ENCODE measurements around the gene GTF3C1.
"Not testable (repeated sequence)": the region's sequence is repeated elsewhere in the genome, so short reads cannot be mapped to it uniquely, and the experiment has no call there.

Gene GTF3C1

DNA sequence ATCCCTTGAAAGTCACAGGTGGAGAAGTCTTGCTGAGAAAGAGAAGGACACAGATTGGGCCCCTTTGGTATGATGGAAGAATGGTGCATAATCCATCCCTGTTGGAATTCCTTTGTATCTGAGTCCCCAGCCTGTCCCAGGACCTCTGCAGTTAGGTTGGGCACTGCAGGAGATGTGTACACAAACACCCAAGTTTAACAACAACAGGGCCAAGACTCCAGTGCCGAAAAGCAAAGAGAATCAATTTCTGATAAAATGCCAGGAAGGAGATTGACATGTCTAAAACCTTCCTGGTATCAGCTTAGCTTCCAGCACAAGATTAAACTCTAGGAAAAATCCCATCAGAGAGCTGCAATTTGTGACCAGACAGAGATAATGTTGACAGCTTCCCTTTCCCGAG lies 33.2 kb upstream of the GTF3C1 start:
- no peak overlapping the region for H3K27ac Mint-ChIP-seq
- intact Hi-C loops (cut with micrococcal nuclease): no loop called here
- H3K4me3 Mint-ChIP-seq: no peak overlapping the region
- H3K4me1 Mint-ChIP-seq (ENCODE audit: low read depth): peaks cover 18% of the 10 kb centered on the region
- H3K27me3 Mint-ChIP-seq: no peaks in the 10 kb centered on the region
- H3K9me3 Mint-ChIP-seq: no peaks in the 10 kb centered on the region
- peaks cover 20% of the 10 kb centered on the region for H3K36me3 Mint-ChIP-seq (ENCODE audit: low read depth)

DNA sequence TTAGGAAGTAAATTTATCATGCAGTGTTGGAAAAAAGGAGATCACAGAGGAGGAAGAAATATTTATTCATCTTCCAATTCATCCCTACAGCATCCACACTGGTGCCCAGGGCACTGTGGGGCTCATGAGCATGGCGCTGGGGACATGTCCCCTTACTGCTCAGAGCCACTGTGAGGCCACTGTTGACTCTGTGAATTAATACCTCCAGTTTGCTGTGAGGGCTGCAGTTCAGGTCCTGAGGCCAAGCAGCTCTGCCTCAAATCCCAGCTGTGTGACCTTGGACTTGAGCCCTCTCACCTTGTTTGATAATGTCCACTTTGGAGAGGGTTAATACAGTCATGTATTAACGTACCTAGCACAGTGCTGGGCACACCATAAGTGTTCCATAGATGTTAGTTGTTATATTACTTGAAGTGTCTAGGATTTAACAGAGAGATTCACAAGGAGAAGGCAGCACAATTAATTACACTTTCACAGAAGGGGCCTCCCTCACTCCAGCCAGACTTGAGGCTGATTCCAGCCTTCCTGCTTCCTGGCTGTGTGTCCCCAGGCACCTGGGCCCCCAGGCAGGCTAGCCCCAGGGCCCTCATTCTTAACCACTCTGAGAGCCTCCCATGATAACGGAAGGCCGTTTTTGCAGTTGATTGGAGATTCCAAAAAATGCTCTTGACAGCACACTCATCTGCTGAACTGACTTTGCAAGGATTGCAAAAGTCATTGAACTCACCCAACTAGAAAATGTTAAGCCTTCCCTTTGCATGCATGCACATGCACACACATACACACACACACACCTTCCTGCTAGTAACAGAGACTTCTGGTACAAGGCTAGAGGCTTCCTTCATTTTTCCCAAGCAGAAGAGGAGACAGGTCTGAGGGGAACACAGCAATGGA lies 29.6 kb upstream of the GTF3C1 start:
- Mint-ChIP-seq H3K36me3 (ENCODE audit: low read depth) (peaks cover 44% of the 10 kb centered on the region), H3K4me1 (ENCODE audit: low read depth) (peaks cover 8% of the 10 kb centered on the region), H3K4me3 (no peak overlapping the region), H3K27me3 (no peaks in the 10 kb centered on the region), H3K27ac (no peak overlapping the region), H3K9me3 (no peaks in the 10 kb centered on the region)
- intact Hi-C loops (cut with micrococcal nuclease): no loop called here

DNA sequence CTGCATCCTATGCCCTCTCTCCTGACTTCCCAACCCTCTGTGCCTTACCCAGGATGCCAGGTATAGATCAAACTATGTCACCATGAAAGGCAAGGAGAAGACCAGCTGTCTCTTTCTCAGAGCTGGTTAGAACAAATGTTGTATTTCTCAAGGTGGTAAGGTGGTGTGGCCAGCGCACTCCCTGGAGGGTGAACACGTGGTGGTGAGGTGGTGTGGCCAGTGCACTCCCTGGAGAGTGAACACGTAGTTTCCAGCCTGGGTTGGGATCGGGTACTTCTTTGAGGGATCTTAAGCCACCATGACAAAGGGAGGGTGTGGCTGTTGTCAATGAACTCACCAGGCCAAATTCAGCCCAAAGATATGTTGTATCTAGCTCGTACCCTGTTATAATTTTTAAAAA lies 27.0 kb upstream of the GTF3C1 start:
- no peak overlapping the region for H3K4me3 Mint-ChIP-seq
- intact Hi-C loops (cut with micrococcal nuclease): no loop called here
- H3K27ac Mint-ChIP-seq: no peak overlapping the region
- H3K27me3 Mint-ChIP-seq: no peaks in the 10 kb centered on the region
- H3K4me1 Mint-ChIP-seq (ENCODE audit: low read depth): peaks cover 6% of the 10 kb centered on the region
- H3K9me3 Mint-ChIP-seq: no peaks in the 10 kb centered on the region
- peaks cover 36% of the 10 kb centered on the region for H3K36me3 Mint-ChIP-seq (ENCODE audit: low read depth)

DNA sequence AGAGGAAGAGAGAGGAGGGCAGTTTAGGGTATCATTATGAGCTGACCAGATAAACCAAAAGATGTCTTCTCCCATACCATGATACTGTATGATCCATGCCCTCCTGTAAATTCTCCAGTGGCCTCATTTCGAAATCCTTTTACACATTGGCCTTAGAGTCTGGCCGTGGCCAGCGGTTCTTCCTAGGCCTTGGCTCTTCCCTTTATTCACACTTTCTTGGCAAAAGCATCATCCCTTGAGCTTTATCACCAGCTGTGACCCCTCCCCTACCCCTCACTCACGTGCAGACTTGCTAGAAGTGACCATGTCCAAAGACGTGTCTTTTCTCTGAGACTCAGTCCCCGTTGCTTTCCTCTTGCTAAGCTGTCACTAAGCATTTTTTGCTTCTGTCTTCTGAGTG lies 23.0 kb upstream of the GTF3C1 start:
- Mint-ChIP-seq H3K36me3 (ENCODE audit: low read depth) (peaks cover 25% of the 10 kb centered on the region), H3K9me3 (no peaks in the 10 kb centered on the region), H3K4me1 (ENCODE audit: low read depth) (peaks cover 6% of the 10 kb centered on the region), H3K27me3 (no peaks in the 10 kb centered on the region), H3K27ac (no peak overlapping the region), H3K4me3 (no peak overlapping the region)
- intact Hi-C loops (cut with micrococcal nuclease): no loop called here

DNA sequence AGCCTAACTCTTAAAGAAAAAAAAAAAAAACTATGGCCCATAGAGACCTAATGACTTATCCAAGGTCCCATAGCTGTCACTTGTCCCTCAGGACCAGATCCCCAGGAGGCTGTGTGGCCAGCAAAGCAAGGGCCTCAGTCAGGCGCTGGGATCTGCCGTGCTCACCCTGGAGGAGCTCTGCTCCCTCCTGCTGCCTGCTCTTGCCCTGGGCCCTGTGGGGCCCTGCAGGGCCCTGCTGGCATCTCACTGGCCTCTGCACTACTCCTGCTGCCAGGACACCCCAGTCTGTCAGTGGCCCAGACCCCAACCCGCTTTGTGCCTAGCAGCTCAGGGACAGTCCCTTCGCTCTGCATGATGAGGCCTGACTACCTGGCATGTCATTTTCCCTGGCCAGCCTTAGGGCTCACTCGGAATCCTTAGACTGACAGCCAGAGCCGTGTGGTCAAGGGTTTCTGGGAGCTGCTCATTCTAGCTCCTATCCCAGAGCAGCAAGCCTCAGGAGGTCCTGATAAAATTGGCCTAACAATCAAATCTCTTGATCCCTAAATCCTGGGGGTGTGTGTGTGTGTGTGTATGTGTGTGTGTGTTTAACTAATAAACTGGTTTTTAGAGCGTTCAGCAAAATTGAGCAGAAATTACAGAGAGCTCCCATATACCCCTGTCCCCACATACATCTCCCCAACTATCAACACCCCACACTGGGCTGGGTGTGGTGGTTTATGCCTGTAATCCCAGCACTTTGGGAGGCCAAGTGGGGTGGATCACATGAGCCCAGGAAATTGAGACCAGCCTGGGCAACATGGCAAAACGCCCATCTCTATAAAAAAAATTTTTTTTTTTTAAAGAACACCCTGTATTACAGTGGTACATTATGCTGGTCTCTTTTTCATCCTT lies 22.0 kb upstream of the GTF3C1 start:
- H3K27ac Mint-ChIP-seq: no peak overlapping the region
- no peaks in the 10 kb centered on the region for H3K27me3 Mint-ChIP-seq
- intact Hi-C loops (cut with micrococcal nuclease): no loop called here
- H3K9me3 Mint-ChIP-seq: no peaks in the 10 kb centered on the region
- H3K4me1 Mint-ChIP-seq (ENCODE audit: low read depth): peaks cover 11% of the 10 kb centered on the region
- peaks cover 21% of the 10 kb centered on the region for H3K36me3 Mint-ChIP-seq (ENCODE audit: low read depth)
- H3K4me3 Mint-ChIP-seq: no peak overlapping the region

DNA sequence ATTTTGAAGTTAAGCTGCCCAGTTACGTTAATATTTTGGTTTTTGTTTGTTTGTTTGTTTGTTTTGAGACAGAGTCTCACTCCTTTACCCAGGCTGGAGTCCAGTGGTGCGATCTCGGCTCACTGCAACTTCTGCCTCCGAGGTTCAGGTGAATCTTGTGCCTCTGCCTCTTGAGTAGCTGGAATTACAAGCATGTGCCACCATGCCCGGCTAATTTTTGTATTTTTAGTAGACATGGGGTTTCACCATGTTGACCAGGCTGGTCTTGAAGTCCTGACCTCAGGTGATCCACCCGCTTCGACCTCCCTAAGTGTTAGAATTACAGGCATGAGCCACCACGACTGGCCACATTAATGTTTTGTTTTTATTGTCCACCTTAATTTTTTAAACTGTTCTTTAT lies 21.3 kb upstream of the GTF3C1 start:
- Mint-ChIP-seq H3K36me3 (ENCODE audit: low read depth) (peaks cover 14% of the 10 kb centered on the region), H3K4me1 (ENCODE audit: low read depth) (peaks cover 18% of the 10 kb centered on the region)
- intact Hi-C loops (cut with micrococcal nuclease); H3K27me3 Mint-ChIP-seq; H3K4me3 Mint-ChIP-seq; H3K27ac Mint-ChIP-seq; H3K9me3 Mint-ChIP-seq: not testable (repeated sequence)

DNA sequence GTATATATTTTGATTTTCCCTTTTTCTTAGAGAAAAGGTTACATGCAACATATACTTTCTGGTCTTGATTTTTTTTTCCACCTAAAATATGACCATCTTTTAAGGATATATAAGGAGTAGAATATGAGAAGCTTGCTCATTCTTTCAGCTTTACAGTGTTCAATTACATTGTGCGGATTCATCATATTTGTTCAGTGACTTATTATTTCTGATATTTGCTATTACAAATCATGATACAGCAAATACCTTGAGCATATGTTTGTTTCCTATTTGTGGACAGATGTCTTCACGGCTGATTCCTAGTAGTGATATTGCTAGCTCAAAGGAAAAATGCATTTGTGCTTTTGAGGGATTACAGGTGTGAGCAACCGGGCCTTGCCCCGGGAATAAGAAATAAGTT lies 18.4 kb upstream of the GTF3C1 start:
- intact Hi-C loops (cut with micrococcal nuclease): no loop called here
- Mint-ChIP-seq H3K27me3 (no peaks in the 10 kb centered on the region), H3K36me3 (ENCODE audit: low read depth) (no peaks in the 10 kb centered on the region), H3K9me3 (no peaks in the 10 kb centered on the region), H3K27ac (no peak overlapping the region), H3K4me1 (ENCODE audit: low read depth) (peaks cover 20% of the 10 kb centered on the region), H3K4me3 (no peak overlapping the region)

GRCh38 chr16:27566417-27566816 lies 16.7 kb upstream of the GTF3C1 start:
- H3K4me3 Mint-ChIP-seq: no peak overlapping the region
- no peaks in the 10 kb centered on the region for H3K27me3 Mint-ChIP-seq
- H3K4me1 Mint-ChIP-seq (ENCODE audit: low read depth): peaks cover 14% of the 10 kb centered on the region
- H3K27ac Mint-ChIP-seq: peak overlapping the region; percentile 1
- intact Hi-C loops (cut with micrococcal nuclease): no loop called here
- no peaks in the 10 kb centered on the region for H3K36me3 Mint-ChIP-seq (ENCODE audit: low read depth)
- no peaks in the 10 kb centered on the region for H3K9me3 Mint-ChIP-seq

- Mint-ChIP-seq H3K9me3 (no peaks in the 10 kb centered on the region), H3K36me3 (ENCODE audit: low read depth) (peaks cover 6% of the 10 kb centered on the region), H3K27ac (no peak overlapping the region), H3K4me1 (ENCODE audit: low read depth) (peaks cover 14% of the 10 kb centered on the region), H3K27me3 (no peaks in the 10 kb centered on the region), H3K4me3 (no peak overlapping the region)
- intact Hi-C loops (cut with micrococcal nuclease): no loop called here
These were observed 14.5 kb upstream of the GTF3C1 start for GRCh38 chr16:27564224-27564623.

DNA sequence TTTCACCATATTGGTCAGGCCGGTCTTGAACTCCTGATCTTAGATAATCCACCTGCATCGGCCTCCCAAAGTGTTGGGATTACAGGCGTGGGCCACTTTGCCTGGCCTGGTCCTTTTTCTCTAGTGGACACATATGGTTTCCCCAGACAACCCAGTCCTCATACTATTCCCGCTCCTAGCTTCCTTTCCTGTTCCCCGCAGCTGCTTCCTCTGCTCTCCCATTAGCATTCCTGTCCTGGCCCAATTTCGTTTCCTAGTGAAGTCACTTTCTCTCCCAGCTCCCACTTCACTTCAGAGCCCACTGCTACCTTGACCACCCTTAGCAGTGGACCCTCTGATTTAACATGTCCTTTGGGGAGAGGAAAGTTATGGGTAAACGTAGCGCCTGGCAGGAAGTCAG lies 11.5 kb upstream of the GTF3C1 start:
- Mint-ChIP-seq H3K4me1 (ENCODE audit: low read depth) (peaks cover 4% of the 10 kb centered on the region), H3K9me3 (no peaks in the 10 kb centered on the region), H3K27ac (no peak overlapping the region), H3K36me3 (ENCODE audit: low read depth) (peaks cover 16% of the 10 kb centered on the region), H3K27me3 (no peaks in the 10 kb centered on the region), H3K4me3 (no peak overlapping the region)
- intact Hi-C loops (cut with micrococcal nuclease): no loop called here

- no peak overlapping the region for H3K27ac Mint-ChIP-seq
These were observed 9.2 kb upstream of the GTF3C1 start for GRCh38 chr16:27558932-27559331.

DNA sequence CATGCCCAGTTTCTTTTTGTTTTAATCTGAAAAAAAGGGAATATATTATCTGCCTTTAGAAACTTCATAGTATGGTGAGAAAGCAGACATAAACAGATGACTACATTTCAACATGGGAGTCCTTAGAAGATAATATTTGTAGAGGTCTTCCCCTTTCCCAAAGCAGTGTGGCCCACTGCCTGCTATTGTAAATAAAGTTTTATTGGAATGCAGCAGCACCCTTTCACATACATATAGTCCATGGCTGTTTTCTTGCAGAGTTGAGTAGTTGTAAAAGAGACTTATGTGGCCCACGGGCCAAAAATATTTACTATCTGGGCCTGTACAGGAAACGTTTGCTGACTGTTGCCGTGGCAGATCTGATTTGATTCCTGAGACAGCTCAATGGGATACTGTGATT lies 8.7 kb upstream of the GTF3C1 start:
- no peak overlapping the region for H3K4me3 Mint-ChIP-seq
- peaks cover 16% of the 10 kb centered on the region for H3K36me3 Mint-ChIP-seq (ENCODE audit: low read depth)
- no peaks in the 10 kb centered on the region for H3K27me3 Mint-ChIP-seq
- no peaks in the 10 kb centered on the region for H3K9me3 Mint-ChIP-seq
- no peak overlapping the region for H3K27ac Mint-ChIP-seq
- intact Hi-C loops (cut with micrococcal nuclease): no loop called here
- H3K4me1 Mint-ChIP-seq (ENCODE audit: low read depth): no peaks in the 10 kb centered on the region

More at GRCh38 chr16:27558932-27559331, 9.2 kb upstream of the GTF3C1 start:
- Mint-ChIP-seq H3K4me3 (no peak overlapping the region), H3K36me3 (ENCODE audit: low read depth) (peaks cover 16% of the 10 kb centered on the region), H3K9me3 (no peaks in the 10 kb centered on the region), H3K27me3 (no peaks in the 10 kb centered on the region), H3K4me1 (ENCODE audit: low read depth) (no peaks in the 10 kb centered on the region)
- intact Hi-C loops (cut with micrococcal nuclease): no loop called here

DNA sequence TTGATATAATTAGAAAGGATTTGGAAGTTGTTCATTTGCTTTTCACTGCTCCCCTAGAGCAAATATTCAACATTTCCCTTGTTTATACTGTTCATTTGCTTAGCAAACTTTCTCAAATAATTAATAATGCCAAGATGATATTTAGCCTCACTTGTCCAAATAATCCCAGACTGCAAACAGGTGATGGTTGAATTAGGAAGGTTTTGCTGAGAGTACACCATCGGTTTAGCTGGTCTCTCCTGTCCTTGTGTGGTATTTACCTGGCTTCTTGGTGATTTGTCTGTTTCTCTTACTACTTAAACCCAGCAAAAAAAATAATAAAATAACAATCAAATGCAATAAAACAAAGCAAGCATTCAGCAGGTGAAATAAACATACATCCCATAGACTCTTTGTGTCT lies 6.8 kb upstream of the GTF3C1 start:
- Mint-ChIP-seq H3K4me3 (no peak overlapping the region), H3K27ac (no peak overlapping the region), H3K36me3 (ENCODE audit: low read depth) (peaks cover 16% of the 10 kb centered on the region), H3K27me3 (no peaks in the 10 kb centered on the region), H3K4me1 (ENCODE audit: low read depth) (no peaks in the 10 kb centered on the region), H3K9me3 (no peaks in the 10 kb centered on the region)
- intact Hi-C loops (cut with micrococcal nuclease): no loop called here

DNA sequence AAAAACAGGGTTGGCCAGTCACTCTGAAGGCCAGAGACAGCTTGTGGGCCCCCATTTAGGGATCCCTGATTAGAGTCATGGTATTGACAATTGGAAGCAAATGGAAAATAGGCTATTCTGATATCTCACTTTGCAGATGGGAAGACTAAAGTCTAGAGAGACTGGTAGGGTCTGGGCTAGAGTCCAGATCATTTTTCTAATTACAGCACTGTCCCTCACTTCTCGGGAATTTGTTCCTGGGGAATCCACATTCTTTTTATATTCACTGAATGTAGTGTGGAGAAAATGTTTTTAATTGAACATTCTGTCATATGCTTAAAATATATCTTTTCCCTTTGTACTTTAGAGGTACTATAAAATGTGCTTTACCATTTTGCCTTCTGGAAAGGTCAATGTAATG lies 1.3 kb upstream of the GTF3C1 start:
- H3K4me3 Mint-ChIP-seq: no peak overlapping the region
- H3K27ac Mint-ChIP-seq: peak overlapping the region; percentile 86
- intact Hi-C loops (cut with micrococcal nuclease): no loop called here
- H3K36me3 Mint-ChIP-seq (ENCODE audit: low read depth): peaks cover 29% of the 10 kb centered on the region
- H3K4me1 Mint-ChIP-seq (ENCODE audit: low read depth): peaks cover 40% of the 10 kb centered on the region
- H3K9me3 Mint-ChIP-seq: no peaks in the 10 kb centered on the region
- H3K27me3 Mint-ChIP-seq: no peaks in the 10 kb centered on the region
